SHP77 treated with DMSO at 0.1 percent for 48 hours (cell line): ENCODE measurements around the gene PALB2.
"Not testable (repeated sequence)": the region's sequence is repeated elsewhere in the genome, so short reads cannot be mapped to it uniquely, and the experiment has no call there.

Experiments
- DNase-seq: peaks from one replicate; lab custom pipeline; 2025; lab: John Stamatoyannopoulos, UW

PALB2 gene

DNA sequence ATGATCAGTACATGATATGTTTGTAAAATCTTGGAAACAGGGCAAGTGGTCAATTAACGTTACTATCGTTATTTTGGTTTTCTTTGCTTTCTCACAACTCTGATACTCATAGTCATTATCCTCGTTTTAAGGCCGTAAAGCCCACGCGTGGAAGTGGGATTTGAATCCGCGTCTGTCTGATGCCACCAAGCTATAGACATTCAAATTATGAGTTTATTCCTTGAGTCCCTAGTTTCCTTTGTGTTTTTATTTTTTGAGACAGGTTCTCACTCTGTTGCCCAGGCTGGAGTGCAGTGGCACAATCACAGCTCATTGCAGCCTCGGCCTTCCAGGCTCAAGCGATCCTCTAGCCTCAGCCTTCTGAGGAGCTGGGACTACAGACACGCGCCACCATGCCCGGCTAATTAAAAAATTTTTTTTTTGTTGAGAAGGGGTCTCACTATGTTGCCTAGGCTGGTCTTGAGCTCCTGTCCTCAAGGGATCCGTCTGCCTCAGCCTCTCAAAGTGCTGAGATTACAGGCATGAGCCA, 1.2 kb upstream of the PALB2 start:
- no peak for DNase-seq

GRCh38 chr16:23640615-23640930, 537 bp downstream of the PALB2 start:
- no peak for DNase-seq

GRCh38 chr16:23635958-23636357, 5.2 kb downstream of the PALB2 start:
- DNase-seq = no peak

- no peak for DNase-seq
Observed at GRCh38 chr16:23634461-23635036, 6.6 kb downstream of the PALB2 start.

GRCh38 chr16:23631874-23632273, 9.2 kb downstream of the PALB2 start:
- DNase-seq = not testable (repeated sequence)

- no peak for DNase-seq
Observed at GRCh38 chr16:23629516-23629915, 11.6 kb downstream of the PALB2 start.

GRCh38 chr16:23624092-23624491, 17.0 kb downstream of the PALB2 start:
- no peak for DNase-seq

- DNase-seq = no peak
Observed at GRCh38 chr16:23615805-23616204, 25.3 kb downstream of the PALB2 start.

GRCh38 chr16:23611936-23612335, 29.2 kb downstream of the PALB2 start:
- no peak for DNase-seq

GRCh38 chr16:23610905-23611304, 30.2 kb downstream of the PALB2 start:
- DNase-seq = not testable (repeated sequence)

GRCh38 chr16:23609929-23610328, 31.2 kb downstream of the PALB2 start:
- DNase-seq = no peak

GRCh38 chr16:23608194-23608593, 32.9 kb downstream of the PALB2 start:
- no peak for DNase-seq

DNA sequence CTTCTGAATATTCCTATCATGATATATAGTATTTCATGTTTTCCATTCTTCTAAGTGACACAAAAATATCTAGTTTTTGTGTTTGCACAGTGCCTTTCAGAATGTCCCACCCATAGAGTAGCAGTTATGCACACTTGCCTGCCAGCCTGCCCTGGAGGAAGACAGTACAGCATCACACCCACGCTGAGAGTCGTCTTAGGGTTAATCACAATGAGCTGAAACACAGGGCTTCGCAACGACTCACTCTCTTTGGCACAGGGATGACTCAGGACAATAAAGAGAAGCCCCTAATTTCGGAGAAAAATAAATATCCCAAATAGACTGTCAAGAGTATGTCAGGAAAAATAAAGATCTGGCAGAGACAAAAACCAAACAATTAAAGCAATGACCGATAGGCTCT, 33.4 kb downstream of the PALB2 start:
- DNase-seq = no peak

DNA sequence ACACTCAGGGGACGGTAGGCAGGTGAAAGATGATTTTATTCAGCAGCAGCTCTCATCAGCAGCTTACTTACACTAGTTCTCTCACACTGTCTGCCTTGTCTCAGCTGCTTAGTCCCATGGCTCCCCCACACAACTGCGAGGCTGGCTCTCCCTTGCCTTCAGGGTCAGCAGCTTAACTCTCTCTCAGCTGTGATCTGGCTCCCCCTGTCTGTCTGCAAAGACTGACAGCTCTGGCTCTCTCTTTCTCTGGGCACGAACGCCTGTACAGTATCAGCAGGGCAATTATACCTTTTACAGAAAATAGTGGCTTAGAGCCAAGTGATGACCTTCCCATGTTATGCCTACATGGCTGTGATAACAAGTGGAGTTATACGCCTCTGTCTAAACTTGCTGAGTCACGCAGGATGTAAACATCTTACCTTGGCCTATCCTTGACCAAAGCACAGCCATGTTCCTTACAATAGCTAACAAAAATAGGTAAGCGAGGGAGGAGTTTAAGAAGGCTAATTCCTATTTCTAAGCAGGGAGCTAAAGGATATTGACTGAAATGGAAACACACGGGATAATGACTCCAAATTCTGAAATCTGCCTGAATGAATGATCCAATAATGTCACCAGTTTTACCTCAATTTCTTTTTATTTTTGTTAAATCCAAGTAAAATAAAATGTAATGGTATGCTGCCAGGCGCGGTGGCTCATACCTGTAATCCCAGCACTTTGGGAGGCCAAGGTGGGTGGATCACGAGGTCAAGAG, 43.9 kb downstream of the PALB2 start:
- no peak for DNase-seq

DNA sequence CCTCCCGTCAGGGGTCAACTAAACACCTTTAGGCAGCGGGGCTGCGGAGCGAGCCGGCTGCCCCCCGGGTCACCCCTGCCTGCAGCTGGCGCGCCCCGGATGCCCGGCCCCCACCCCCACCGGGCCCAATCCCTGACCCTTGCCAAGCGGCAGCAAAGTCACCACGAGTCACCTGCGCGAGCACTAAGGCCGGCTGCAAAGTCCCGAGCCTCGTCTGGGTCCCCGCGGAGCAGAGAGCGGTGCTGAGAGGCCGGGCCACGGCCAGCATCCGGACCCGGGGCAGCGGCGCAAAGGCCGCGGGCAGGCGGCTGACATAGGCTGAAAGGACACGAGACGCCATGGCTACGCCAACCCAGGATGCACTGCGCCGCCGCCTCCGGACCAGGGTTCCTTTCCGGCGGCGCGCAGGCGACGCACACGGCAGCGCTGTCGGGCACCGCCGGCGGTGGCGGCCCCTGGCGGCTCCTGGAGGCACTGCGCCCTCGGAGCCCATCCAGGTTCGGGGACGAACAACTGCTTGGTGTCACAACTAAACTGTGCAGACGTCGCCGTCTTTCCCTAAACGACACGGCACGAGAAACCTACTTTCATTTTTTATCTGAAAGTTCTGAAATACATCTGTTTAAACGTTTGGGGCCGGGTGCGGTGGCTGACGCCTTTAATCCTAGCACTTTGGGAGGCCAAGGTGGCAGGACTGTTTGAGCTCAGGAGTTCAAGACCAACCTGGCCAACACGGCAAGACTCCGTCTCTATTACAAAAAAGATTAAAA, 45.0 kb downstream of the PALB2 start, which contains the start of gene NDUFAB1:
TSS of gene NDUFAB1 (minus strand) at position 366 of the 770 bp plus-strand sequence. CDS start at position 340, 26 bp downstream.
- DNase-seq = peak; percentile 12

DNA sequence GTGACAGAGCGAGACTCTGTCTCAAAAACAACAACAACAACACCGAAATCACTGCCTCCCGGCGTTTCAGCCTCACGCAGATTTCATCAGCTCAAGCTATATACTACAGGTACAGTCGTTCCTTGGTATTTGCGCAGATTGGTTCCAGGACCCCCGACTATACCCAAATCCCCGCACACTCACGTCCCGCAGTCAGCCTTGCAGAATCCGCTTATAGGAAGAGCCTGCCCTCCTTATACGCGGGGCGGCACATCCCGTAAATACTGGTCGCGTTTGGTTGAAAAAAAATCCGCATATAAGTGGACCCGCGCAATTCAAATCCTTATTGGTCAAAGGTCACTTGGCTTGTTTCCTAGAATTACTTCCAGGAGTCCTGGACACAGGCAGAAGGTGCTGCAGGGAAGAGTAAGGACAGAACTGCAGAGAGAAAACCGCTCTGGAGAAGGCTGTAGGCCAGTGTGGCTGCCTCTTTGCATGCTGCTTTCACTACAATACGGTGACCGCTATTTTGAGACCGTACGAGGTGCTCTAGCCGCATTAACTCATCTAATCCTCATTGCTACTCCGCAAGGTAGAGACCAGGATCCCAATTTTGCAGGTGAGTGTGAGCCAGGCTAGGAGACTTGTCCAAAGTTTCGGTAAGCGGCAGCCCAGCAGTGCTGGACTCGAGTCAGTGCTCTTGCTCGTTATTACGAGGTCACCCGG, 45.7 kb downstream of the PALB2 start:
- no peak for DNase-seq

GRCh38 chr16:23594186-23594585, 46.9 kb downstream of the PALB2 start:
- DNase-seq = no peak

- DNase-seq = no peak
Observed at GRCh38 chr16:23590181-23590580, 50.9 kb downstream of the PALB2 start.

DNA sequence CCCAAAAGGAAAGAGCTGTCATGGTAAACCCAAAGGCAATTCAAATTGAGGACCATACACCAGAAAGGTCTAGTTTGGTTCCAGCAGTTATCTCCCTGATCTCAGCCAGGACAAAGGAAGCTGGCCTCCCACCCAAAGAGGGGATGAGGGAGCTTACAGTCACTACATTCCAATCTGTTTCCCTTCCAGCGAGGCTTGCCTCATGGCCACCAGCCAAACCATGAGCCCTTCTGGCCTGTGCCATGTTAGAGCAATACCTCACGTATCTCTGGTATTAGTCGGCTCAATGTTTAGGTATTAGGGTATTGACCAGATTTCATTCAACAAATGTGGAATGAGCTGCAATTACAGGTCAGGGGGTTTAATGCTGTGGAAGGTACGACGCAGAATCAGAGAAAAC, 53.4 kb downstream of the PALB2 start:
- DNase-seq = no peak

DNA sequence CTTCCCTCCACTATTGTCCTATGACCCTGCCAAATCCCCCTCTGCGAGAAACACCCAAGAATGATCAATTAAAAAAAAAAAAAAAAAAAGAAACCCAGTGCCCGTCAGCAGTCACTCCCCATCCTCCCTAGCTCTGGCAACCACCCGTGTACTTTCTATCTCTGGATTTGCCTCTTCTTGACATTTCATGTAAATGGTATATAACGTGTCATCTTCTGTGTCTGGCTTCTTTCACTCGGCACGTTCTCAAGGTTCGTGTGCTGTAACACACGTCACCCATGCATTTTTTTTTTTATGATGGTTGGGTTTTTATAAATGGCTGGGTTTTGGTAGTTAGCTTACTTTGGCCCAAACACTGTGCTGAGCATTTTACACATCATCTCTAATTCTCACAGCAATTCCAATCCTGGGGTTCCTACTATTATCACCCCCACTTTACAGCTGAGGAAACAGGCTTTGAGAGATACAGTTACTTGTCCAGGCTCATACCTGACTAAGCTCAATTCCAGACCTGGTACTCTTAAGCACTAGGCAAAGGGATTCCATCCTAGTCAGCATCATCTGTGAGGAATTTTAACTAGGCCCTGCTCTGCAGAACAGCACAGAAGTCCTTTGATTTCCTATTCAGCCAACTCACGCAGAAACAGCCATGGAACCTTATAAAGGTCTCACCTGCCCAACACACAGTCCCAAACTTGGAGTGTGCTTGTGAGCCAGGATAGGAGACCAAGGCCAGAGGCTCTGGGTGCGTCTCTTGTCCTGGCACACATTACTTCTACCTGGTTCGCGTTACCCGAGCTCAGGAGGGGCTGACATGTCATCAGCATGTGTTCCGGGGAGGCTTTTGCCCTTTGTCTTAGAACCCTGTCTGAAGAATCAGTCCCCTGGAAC, 56.7 kb downstream of the PALB2 start:
- no peak for DNase-seq

GRCh38 chr16:23583271-23583670, 57.8 kb downstream of the PALB2 start:
- DNase-seq = not testable (repeated sequence)
